NB4 (cell line): ENCODE results near the gene ADGRE3.

ENCODE experiments used
- CTCF ChIP-seq: IDR thresholded peaks from one replicate; pipeline ENCODE4 v1.5.1; 2012; ENCODE audit warnings: low read depth, low read length
- POLR2A ChIP-seq: IDR thresholded peaks from 2 replicates; pipeline ENCODE4 v1.6.1; 2011; ENCODE audit warnings: mild to moderate bottlenecking; ENCODE audit not compliant: insufficient read length; ENCODE audit errors: extremely low read depth

DNA sequence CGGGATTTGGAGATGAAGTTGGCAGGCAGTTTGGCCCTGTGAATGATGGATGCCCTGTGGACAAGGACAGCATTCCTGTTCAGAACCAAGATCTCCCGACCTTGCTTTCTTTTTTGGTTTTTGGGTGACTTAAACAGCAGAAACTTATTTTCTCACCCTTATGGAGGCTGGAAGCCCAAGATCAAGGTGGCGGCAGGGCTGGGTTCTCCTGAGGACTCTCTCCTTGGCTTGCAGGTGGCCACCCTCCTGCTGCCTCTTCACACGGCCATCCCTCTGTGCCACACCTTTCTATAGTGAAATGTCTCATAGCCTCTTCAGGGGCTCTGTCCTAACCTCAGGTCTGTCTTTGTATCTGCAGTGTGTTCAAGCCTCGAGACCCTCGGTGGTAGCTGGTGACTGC lies 29.2 kb upstream of the ADGRE3 start:
- TF ChIP-seq CTCF (no peak), POLR2A (no peak)
